Suppressor macrophage treated with lipopolysaccharide for 1 hour (primary cell): ENCODE data around the gene AFAP1.

Experiments
- DNase-seq, 3 donors: peaks; one replicate each; pipeline ENCODE4 v3.0.0-alpha.2; 2020 to 2022

AFAP1 gene

DNA sequence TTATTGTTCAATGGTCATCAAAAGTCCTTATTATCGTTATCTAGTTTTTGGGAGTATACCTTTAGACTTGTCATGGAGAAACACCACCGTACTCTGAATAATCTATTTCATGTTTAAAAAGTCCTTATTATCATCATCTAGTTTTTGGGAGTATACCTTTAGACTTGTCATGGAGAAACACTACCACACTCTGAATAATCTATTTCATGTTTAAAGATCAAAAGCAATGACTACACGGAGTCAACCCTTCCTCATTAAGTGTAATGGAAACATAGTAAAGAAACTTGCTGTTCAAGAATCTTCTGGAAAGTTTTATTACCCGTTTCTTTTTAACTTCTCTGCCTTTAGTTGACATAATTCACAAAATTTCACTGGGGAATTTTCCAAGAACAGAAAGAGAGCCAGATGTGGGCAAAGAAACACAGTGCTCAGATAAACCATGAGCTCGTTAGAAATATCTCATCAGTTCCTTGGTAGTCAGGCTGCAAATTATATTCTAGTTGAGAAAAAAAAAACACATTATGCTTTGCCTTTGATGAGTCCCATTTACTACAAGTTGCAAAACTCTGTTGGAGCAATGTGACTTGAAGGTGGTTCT lies 158.8 kb downstream of the AFAP1 start:
- peak in 1 of 3 donors; percentile 25 for DNase-seq

DNA sequence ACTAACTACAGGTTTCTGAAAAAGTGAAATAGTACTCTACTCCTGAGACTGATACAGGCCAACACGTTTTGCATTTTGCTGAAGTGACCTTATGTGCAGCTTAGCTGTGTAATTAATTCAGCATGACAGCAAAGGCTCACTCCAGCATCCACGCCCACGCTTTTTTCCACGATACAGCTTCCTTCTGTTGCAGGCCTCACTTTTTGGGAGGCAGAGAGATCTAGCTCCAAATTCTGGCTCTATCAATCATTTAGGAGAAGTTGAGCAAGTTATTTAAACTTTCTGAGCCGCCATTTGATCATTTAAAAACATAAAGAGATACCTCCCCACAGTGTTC lies 160.3 kb downstream of the AFAP1 start:
- DNase-seq: no peak

DNA sequence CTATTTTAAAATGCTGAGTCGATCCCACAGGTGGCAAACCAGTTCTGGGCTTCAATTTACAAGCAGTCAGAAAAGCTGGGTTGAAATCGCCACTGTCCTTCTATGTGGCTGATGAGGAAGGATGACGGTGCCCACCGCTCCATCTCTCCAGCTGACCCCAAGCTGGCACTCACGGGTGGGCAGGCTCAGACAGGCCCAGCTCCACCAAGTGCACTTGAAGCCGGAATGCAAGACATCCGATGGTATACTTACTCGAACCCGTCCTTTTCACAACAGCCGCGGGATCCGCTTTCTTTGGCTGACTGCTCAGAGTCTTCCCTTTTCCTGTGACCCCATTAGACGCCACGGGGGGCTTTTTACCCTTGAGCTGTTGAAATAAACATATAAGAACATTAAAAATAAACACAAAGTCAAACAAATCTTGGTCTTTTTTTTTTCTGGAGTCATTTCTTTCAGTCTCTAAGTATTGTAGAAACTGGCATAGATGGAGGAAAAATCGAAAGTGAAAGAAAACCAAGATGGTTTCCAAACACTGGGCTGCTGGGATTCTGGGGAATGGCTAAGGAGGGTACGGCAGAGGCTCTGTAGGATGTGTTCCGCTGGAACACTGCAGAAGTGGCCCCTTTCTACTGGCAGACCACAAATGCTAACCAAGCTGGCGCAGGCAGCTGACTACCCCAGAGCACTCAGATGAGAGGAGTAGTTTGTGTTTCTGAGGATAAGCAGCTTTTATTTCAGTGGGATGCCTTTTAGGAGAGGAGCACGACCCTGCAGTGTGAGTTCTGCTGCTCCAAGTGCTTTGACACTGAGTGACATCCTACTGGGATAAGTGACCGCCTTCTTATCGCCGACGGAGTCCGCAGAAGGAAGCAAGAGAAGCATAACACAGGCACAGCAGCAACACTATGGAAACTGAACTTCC lies 160.9 kb downstream of the AFAP1 start:
- DNase-seq: no peak

DNA sequence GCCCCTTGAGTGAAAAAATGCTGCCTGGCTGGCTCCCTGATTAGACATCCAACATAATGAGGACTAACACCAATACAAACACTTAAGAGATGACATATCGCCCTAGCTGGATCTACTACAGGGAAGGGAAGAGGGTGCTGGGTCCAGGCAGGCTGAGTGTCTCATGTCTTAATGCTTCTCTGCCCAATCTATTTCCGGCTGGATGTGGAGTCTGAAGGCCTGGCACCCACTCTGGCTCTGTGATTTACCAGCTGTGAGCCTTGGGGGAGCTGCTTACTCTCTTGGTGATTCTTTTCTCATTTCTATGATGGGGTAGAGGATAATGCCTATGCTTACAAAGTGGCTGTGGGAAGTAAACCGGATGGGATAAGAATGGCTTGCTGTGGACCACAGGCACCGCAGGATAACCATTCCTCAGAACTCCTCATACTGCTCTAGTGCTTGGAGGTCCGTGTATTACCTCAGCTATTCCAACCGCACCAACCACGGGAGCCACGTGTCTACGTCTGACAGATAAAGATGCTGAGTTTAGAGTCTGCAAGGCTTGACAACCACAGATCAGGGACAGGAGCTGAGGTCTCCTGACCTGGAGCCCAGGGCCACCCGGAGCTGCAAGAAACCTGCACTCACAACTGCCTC lies 161.7 kb downstream of the AFAP1 start:
- no peak for DNase-seq

DNA sequence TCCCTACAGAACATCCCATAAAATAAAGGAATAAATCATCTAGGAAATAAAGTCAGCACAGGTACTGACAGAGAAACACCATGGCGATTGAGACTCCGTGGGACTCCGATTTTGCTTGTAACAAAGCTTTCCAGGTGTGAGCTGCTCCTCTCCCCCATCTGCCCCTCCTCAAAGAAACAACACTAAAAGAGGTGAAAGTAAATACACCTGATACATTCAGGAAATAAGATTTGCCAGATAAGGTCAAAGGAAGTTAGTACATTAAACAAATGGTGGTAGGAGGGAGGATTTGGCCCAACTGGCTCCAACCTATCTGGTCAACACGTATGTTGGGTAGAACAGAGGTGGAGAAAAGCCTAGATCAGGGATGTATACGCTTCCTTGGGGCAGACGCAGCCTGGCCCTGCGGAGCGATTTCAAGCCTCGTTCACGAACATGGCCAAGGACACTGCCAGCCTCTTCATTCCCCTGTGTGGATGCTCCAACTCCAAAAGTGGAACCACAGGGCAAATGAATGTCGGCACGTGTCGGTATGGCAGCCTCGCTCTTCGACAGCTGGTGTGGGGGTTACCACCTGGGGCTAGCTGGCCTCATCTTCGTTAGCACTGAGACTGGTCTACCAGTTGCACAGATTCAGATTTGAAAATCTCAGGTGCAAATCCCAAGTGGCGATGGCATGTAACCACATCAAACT lies 162.5 kb downstream of the AFAP1 start:
- DNase-seq: no peak

DNA sequence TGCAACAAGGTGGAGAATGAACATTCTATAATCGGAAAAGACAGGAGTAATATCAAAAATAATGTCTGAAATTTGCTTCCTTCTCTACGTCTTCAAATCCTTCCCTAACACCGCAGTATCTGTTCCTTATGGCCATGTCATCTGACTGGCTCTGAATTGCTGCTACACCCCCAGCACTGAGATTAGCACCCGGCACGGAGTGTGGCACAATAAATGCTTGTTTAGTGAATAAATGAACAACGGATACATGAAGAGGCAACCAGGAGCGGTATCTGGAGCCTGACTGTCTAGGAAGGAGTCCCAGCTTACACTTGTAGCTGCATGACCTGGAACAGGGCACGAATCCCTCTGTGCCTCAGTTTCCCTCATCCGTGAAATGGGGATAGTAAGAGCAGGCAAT lies 164.3 kb downstream of the AFAP1 start:
- DNase-seq: no peak

DNA sequence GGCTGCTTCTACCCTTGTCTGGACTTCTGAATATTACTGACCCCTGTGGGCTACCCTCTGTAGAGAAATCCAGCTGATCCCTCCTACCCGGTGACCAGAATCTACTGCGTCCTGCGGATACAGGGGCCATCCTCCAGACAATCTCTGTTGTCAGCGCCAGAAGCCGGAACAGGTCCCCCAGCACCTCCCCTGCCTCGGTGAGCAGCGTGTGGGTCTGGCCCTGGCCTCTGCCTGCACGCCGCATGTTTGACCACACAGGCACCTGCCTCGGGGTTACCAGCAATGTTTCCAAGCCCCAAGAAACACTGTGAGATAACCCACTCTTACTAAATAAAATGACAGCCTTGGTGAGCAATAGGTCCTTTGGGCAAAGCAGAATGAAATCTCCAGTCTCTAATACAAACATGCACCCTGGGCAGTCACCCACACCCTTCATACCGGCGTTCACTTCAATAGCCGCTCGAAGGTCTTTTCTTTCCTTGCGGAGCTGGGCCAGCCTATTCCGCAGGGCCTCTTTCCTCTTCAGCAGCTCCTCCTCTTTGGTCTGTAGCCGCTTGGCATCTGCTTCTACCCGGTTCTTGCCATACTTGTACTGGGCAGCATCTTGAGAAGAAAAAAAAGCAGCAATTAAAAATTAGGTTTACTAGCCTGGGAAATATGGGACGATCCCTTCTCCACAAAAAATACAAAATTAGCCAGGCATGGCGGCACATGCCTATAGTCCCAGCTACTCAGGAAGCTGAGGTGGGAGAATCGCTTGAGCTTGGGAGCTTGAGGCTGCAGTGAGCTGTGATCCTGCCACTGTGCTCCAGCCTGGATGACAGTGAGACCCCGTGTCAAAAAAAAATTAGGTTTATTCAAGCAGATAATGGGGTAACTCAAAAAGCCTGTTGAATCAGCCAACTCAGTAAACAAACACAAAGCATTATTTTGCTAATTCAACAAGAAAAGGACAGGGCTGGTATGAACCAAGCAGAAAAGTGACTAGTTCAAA lies 165.1 kb downstream of the AFAP1 start:
- no peak for DNase-seq

DNA sequence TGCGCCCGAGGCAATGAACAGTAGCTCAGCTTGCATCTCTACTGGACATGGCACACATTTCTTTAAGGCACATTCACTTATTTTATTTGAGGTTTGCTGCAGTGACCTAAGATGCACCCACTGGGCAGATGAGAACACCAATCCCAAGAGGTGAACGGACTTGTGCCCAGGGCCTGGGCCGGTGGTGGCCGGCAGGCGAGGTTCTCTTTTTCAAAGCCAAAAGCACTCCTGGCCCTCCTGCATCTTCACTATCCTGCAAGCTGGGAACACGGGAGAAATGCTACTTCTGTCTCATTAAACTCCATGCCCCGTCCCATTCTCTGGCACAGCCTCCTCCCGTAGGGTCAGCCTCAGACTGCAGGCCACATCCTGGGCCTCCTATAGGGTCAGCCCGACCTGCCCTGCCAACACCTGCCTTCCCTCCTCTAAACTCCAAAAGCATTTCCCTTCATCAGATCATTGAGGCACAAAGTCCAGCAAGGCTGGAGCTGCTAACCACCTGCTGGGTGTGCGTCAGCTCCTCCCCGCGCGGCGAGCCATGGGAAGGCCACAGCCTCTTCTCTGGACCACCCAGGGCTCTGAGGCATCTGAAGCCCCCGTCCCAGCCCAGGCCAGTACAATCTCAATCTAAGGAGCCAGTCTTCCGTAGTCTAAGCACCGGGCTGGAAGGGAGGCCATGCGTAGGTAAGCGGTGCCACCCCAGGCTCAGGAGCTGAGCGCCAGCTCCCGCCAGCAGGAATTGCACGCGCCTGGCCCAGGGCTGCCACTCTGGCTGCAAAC lies 166.1 kb downstream of the AFAP1 start:
- no peak for DNase-seq

DNA sequence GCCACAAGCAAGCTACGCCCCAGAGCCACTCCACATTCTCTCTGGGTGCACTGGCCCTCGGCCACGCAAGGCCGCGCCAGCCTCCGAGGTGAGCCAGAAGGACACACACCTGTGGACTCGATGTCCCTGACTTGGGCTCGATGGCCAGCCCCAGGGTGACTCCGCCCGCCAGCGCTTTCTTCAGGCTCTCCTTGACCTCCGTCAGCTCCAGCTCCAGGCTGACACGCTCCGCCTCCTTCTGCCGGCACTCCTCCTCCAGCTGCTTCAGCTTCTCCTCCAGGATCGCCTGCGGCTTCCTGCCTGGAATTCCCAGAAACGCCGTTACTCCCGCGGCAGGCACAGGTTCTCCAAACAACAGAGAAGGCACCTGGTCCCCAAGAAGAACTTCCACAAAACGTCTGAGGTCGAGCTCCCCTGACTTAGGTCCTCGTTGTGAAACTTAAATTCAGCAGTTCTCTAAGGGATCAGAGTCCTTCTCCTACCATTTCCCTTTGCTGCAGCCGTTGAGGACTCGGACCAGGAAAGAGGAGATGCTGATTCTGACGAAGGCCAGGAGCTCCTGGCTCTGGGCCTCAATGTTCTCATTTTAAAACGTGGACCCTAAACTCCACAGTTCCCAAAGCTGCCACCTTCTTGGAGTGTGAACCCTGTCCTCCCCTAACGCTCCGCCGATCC lies 166.8 kb downstream of the AFAP1 start:
- DNase-seq: no peak

DNA sequence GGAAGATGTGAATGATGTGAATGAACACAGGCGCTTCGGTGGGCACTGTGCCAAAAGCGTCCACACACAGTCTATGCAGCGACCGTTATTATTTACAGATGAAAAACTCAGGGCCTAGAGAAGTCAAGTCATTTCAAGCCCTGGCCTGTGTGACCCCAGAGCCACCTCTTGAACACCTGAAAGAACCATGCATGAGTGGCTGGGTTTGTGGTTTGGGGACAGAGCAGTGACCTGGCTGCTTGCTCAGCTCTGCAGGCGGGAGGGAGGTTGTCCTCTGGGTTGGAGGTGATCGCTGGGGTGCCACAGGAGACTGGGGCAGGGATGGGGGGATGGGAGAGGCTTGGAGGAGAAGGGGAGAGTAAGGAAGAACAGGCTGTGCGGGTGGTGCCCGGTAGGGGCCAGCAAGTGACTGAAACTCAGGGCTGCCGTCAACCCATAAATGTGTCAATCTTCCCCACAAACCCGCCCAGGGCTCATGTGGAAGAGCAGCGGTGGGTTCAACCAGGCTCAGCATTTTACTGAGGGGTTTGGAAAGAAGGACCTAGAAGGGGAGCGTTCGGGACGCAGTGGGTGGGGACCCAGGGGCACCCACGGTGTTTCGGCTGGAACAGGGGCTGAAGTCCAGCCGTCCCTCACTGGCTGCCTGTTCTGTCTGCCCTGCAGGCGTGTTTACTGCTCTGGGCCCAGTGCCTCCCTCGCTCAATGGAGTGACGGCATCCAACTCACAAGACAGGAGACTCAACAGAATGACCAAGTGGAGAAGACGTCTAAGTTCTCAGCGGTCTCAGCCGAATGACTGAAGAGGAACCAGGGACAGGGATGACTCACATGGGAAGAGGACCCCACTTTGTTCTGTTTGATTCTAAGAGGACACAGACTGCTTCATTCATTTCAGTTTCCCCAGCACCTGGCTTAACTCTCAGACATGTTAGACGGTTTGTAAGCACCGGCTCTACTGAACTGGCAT lies 167.8 kb downstream of the AFAP1 start:
- DNase-seq: no peak

DNA sequence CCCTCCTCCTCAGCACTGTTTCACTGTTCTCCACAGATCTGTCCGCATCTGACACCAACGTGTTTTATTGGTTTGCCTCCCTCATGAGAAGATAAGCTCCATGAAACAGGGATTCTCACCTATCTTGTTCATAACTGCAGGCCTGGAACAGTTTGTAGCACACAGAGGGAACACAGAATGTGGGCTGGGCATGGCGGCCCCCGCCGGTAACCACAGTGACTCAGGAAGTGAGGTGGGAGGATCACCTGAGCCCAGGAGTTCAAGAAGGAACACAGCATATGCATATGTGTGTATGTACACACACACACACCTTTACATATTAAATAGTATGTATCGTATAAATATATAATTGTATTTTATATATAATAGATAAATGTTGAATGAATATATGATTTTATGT lies 168.6 kb downstream of the AFAP1 start:
- DNase-seq: no peak

DNA sequence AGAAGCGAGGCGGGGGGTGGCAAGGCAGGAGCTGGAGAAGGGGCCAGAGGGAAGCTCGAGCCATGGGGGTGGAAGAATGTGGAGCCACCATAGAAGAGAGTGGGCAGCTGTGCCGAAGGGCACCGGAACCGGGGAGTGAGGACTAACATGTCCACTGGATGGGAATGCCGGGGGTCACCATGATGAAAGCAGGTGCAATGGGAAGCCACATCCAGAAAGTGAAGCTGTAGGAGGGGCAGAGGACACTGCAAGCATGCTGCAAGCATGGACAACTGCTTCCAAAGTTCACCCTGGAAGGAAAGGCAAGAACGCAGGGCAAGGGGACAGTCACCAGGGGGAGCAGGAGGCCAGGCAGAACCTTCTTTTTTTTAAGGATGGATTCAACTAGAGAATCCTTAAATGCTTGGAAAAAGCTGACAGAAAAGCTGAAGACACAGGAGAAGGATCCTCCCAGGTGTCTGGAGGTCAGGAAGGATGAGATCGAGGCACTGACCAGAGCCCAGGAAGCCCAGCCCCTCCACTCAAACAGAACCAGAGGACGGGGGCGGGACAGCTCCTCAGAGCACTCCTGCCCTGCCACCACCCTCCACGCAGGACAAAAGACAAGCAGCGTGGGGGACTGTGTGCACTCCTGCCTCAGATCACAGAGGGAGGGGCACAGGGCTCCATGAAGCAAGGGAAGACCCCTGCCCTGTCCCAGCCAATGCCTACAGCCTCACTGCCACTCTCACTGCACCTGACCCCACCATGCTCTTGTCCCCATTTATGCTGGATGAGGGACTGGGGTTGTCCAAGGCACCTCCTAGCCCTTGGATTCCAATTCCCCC lies 169.2 kb downstream of the AFAP1 start:
- peak; percentile 32 to 59 (median 52) for DNase-seq

DNA sequence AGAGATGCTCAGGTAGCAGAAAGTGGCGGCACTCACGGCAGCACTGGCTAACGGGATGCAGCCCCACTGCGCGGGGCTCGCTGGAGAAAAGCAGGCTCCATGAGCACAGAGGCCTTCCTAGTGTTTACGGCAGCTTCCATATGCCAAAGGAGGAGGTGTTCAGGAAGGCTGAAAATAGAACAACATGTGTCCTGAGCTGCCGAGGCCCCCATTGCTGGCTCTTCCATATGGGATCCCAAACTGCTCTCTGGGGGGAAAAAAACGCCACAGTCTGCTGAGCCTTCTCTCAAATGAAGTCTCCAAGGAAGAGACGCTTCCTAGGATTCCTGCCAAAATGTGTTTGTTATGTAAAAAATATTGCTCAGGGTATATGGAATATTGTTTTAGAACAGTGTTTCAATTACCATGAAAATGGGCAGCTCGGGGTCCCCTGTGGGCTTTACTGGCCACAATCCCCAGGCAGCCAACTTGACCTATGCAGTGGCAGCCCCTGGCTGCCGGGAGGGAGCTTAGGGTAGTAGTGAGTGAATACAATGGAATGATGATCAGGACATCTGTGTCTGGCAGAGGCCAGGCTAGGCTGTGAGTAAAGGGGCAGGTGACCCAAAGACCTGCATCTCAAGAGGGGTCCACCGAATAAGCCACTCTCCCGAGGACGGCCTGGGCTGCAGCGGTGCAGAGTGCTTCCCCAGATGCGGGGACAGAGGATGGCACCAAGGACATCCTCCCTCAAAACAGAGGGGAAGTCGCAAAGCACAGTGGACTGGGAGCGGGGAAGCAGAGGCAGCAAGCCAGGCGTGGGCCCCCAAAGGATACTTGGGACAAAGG lies 170.1 kb downstream of the AFAP1 start:
- no peak for DNase-seq

DNA sequence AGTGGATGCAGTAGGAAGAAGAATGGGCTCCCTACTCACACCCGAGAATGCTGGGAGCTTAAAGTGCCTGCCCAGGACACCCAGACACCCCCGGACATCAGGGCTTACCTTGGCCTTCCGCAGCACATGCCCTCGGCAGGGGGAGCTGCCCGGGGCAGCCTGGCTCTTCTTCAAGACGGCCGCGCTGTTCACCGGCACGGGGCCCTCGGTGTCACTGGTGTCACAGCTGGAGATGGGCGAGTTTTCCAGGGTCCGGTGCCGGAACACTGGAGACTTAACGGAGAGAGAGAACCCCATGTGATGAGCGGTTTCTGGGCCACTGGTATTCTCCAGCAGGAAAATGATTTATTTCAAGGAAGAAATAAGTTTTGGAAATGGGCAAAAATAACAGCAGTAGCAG lies 170.9 kb downstream of the AFAP1 start:
- no peak for DNase-seq

DNA sequence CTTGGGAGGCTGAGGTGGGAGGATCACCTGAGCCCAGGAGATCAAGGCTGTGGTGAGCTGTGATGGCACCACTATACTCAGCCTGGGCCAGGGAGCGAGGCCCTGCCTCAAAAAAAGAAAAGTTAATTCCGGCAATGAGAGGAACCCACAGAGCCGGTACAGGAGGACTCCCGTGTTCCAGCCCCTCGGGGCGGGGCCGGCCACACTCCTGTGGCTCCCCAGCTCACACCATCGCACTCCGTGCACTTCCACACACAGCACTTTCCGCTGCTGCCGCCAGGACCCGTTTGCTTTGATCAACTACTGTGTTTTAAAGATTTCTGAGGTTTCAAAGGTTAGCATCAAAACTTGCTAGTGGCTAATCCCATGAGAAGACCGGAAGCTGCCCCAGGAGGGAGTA lies 171.7 kb downstream of the AFAP1 start:
- DNase-seq: no peak

DNA sequence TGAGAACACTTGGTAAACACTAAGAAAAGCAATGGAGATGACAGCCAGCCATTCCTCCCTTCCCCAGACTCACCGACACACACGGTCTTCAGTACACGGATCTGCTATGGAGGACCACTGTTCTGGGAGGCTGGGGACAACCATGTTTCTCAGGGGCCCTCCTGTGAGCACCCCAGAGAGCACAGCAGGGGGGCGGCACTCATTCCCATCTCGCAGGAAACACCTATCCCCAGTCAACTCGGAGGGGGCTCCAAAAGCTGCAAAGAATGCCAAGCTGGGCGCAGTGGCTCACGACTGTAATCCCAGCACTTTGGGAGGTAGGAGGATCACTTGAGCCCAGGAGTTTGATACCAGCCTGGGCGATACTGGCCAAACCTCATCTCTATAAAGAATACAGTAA lies 172.1 kb downstream of the AFAP1 start:
- DNase-seq: no peak

DNA sequence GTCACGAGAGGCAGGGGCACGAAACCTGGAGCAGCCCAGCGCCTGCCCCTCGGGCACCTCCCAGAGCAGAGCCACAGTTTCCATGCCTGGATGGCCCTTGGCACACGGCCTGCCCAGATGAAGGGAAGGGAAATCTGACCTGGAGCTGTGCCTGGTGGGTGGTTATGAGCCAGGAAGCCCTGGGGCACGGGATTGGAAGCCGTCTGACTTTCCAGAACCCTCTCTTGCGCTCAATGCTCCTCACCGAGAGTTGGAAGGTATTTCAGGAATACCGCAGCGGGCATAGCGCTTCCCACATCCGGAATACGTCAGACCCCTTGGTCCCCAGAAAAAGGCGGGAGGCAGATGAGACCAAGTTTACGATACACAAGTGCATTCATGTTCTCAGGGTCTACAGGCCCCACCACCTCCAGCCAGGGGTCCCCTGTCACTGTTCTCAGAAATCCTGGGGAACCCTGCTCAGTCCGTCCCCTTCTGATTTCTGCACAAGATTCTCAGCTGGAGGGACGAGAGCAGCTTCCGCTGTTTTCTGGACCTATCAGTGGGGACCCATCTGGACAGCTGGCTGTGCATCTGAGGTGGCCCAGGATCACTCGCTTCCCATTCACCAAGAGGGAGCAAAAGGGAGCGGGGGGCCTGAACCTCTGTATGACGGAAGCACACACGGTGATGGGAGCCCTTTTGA lies 172.9 kb downstream of the AFAP1 start:
- no peak for DNase-seq
